ENCODE results near the gene PLLP.
"Not testable (repeated sequence)": the region's sequence is repeated elsewhere in the genome, so short reads cannot be mapped to it uniquely, and the experiment has no call there.

PLLP gene

GRCh38 chr16:57268804-57269800, 15.4 kb downstream of the PLLP start:
- Histone ChIP-seq H3K4me1 (ENCODE audit: control insufficient read depth, insufficient read depth, low read length) (no peaks in the 10 kb centered on the region), H3K4me3 (ENCODE audit: low read length) (no peak overlapping the region), H3K9me3 (ENCODE audit: control insufficient read depth, low read length) (no peaks in the 10 kb centered on the region), H3K27me3 (replicated peaks; ENCODE audit: control insufficient read depth, insufficient read depth, low read length) (peaks cover 20% of the 10 kb centered on the region), H3K9ac (ENCODE audit: low read length) (no peak overlapping the region), H3K36me3 (ENCODE audit: control insufficient read depth, insufficient read depth, low read length, severe bottlenecking) (no peaks in the 10 kb centered on the region)
- no peak for DNase-seq (ENCODE audit: low read depth)

- not testable (repeated sequence) for H3K4me1 ChIP-seq (ENCODE audit: control insufficient read depth, insufficient read depth, low read length); H3K4me3 ChIP-seq (ENCODE audit: low read length); H3K36me3 ChIP-seq (ENCODE audit: control insufficient read depth, insufficient read depth, low read length, severe bottlenecking); DNase-seq (ENCODE audit: low read depth); H3K9ac ChIP-seq (ENCODE audit: low read length); H3K9me3 ChIP-seq (ENCODE audit: control insufficient read depth, low read length)
- peaks cover 20% of the 10 kb centered on the region for H3K27me3 ChIP-seq (replicated peaks; ENCODE audit: control insufficient read depth, insufficient read depth, low read length)
These were observed 17.1 kb downstream of the PLLP start for GRCh38 chr16:57267343-57267742.

- no peaks in the 10 kb centered on the region for H3K36me3 ChIP-seq (ENCODE audit: control insufficient read depth, insufficient read depth, low read length, severe bottlenecking)
- H3K4me3 ChIP-seq (ENCODE audit: low read length) = no peak overlapping the region
- H3K27me3 ChIP-seq (replicated peaks; ENCODE audit: control insufficient read depth, insufficient read depth, low read length) = peaks cover 20% of the 10 kb centered on the region
- H3K9ac ChIP-seq (ENCODE audit: low read length) = no peak overlapping the region
- H3K9me3 ChIP-seq (ENCODE audit: control insufficient read depth, low read length) = no peaks in the 10 kb centered on the region
- DNase-seq (ENCODE audit: low read depth) = no peak
- H3K4me1 ChIP-seq (ENCODE audit: control insufficient read depth, insufficient read depth, low read length) = no peaks in the 10 kb centered on the region
These were observed 17.8 kb downstream of the PLLP start for GRCh38 chr16:57266531-57267260.

GRCh38 chr16:57265850-57266530, 18.5 kb downstream of the PLLP start:
- Histone ChIP-seq H3K9ac (ENCODE audit: low read length) (no peak overlapping the region), H3K4me3 (ENCODE audit: low read length) (no peak overlapping the region), H3K9me3 (ENCODE audit: control insufficient read depth, low read length) (no peaks in the 10 kb centered on the region), H3K27me3 (replicated peaks; ENCODE audit: control insufficient read depth, insufficient read depth, low read length) (peaks cover 20% of the 10 kb centered on the region), H3K36me3 (ENCODE audit: control insufficient read depth, insufficient read depth, low read length, severe bottlenecking) (no peaks in the 10 kb centered on the region), H3K4me1 (ENCODE audit: control insufficient read depth, insufficient read depth, low read length) (no peaks in the 10 kb centered on the region)
- DNase-seq (ENCODE audit: low read depth) = peak; percentile 53

- Histone ChIP-seq H3K4me3 (ENCODE audit: low read length) (no peak overlapping the region), H3K27me3 (replicated peaks; ENCODE audit: control insufficient read depth, insufficient read depth, low read length) (peaks cover 20% of the 10 kb centered on the region), H3K4me1 (ENCODE audit: control insufficient read depth, insufficient read depth, low read length) (peaks cover 7% of the 10 kb centered on the region), H3K9me3 (ENCODE audit: control insufficient read depth, low read length) (no peaks in the 10 kb centered on the region), H3K36me3 (ENCODE audit: control insufficient read depth, insufficient read depth, low read length, severe bottlenecking) (no peaks in the 10 kb centered on the region), H3K9ac (ENCODE audit: low read length) (no peak overlapping the region)
- DNase-seq (ENCODE audit: low read depth) = no peak
These were observed 19.5 kb downstream of the PLLP start for GRCh38 chr16:57264950-57265371.

GRCh38 chr16:57264381-57264780, 20.1 kb downstream of the PLLP start:
- H3K36me3 ChIP-seq (ENCODE audit: control insufficient read depth, insufficient read depth, low read length, severe bottlenecking) = no peaks in the 10 kb centered on the region
- peaks cover 8% of the 10 kb centered on the region for H3K4me1 ChIP-seq (ENCODE audit: control insufficient read depth, insufficient read depth, low read length)
- DNase-seq (ENCODE audit: low read depth) = no peak
- no peak overlapping the region for H3K9ac ChIP-seq (ENCODE audit: low read length)
- no peaks in the 10 kb centered on the region for H3K9me3 ChIP-seq (ENCODE audit: control insufficient read depth, low read length)
- H3K4me3 ChIP-seq (ENCODE audit: low read length) = no peak overlapping the region
- peaks cover 20% of the 10 kb centered on the region for H3K27me3 ChIP-seq (replicated peaks; ENCODE audit: control insufficient read depth, insufficient read depth, low read length)

GRCh38 chr16:57263541-57264351, 20.7 kb downstream of the PLLP start:
- no peak overlapping the region for H3K4me3 ChIP-seq (ENCODE audit: low read length)
- H3K4me1 ChIP-seq (ENCODE audit: control insufficient read depth, insufficient read depth, low read length) = peaks cover 8% of the 10 kb centered on the region
- H3K9me3 ChIP-seq (ENCODE audit: control insufficient read depth, low read length) = no peaks in the 10 kb centered on the region
- no peak for DNase-seq (ENCODE audit: low read depth)
- H3K36me3 ChIP-seq (ENCODE audit: control insufficient read depth, insufficient read depth, low read length, severe bottlenecking) = no peaks in the 10 kb centered on the region
- no peak overlapping the region for H3K9ac ChIP-seq (ENCODE audit: low read length)
- peaks cover 20% of the 10 kb centered on the region for H3K27me3 ChIP-seq (replicated peaks; ENCODE audit: control insufficient read depth, insufficient read depth, low read length)

GRCh38 chr16:57262841-57263540, 21.5 kb downstream of the PLLP start:
- H3K9me3 ChIP-seq (ENCODE audit: control insufficient read depth, low read length) = no peaks in the 10 kb centered on the region
- no peak for DNase-seq (ENCODE audit: low read depth)
- H3K4me1 ChIP-seq (ENCODE audit: control insufficient read depth, insufficient read depth, low read length) = peaks cover 8% of the 10 kb centered on the region
- no peak overlapping the region for H3K9ac ChIP-seq (ENCODE audit: low read length)
- H3K36me3 ChIP-seq (ENCODE audit: control insufficient read depth, insufficient read depth, low read length, severe bottlenecking) = no peaks in the 10 kb centered on the region
- no peak overlapping the region for H3K4me3 ChIP-seq (ENCODE audit: low read length)
- H3K27me3 ChIP-seq (replicated peaks; ENCODE audit: control insufficient read depth, insufficient read depth, low read length) = peaks cover 17% of the 10 kb centered on the region

- no peak overlapping the region for H3K9ac ChIP-seq (ENCODE audit: low read length)
- H3K4me1 ChIP-seq (ENCODE audit: control insufficient read depth, insufficient read depth, low read length) = peaks cover 8% of the 10 kb centered on the region
- peaks cover 10% of the 10 kb centered on the region for H3K27me3 ChIP-seq (replicated peaks; ENCODE audit: control insufficient read depth, insufficient read depth, low read length)
- DNase-seq (ENCODE audit: low read depth) = no peak
- no peak overlapping the region for H3K4me3 ChIP-seq (ENCODE audit: low read length)
- no peaks in the 10 kb centered on the region for H3K9me3 ChIP-seq (ENCODE audit: control insufficient read depth, low read length)
- no peaks in the 10 kb centered on the region for H3K36me3 ChIP-seq (ENCODE audit: control insufficient read depth, insufficient read depth, low read length, severe bottlenecking)
These were observed 22.7 kb downstream of the PLLP start for GRCh38 chr16:57261806-57262205.

GRCh38 chr16:57260294-57260929, 24.1 kb downstream of the PLLP start:
- Histone ChIP-seq H3K27me3 (replicated peaks; ENCODE audit: control insufficient read depth, insufficient read depth, low read length) (peaks cover 5% of the 10 kb centered on the region), H3K9me3 (ENCODE audit: control insufficient read depth, low read length) (no peaks in the 10 kb centered on the region), H3K4me3 (ENCODE audit: low read length) (peak overlapping the region; percentile 4), H3K9ac (ENCODE audit: low read length) (no peak overlapping the region), H3K36me3 (ENCODE audit: control insufficient read depth, insufficient read depth, low read length, severe bottlenecking) (no peaks in the 10 kb centered on the region), H3K4me1 (ENCODE audit: control insufficient read depth, insufficient read depth, low read length) (peaks cover 8% of the 10 kb centered on the region)
- peak; percentile 70 for DNase-seq (ENCODE audit: low read depth)

Data from adipocyte (in vitro differentiated cells).